Stimulated activated CD4-positive, alpha-beta T cell treated with anti-CD3 and anti-CD28 coated beads, Interleukin-2, amount 100 ng/mL, for 48 hours (primary cell): Measurements from ENCODE around the gene JPT2.

Experiments used
- DNase-seq, 2 donors: peaks; one replicate each; pipeline ENCODE4 v3.0.0-alpha.2; 2020

The JPT2 gene

DNA sequence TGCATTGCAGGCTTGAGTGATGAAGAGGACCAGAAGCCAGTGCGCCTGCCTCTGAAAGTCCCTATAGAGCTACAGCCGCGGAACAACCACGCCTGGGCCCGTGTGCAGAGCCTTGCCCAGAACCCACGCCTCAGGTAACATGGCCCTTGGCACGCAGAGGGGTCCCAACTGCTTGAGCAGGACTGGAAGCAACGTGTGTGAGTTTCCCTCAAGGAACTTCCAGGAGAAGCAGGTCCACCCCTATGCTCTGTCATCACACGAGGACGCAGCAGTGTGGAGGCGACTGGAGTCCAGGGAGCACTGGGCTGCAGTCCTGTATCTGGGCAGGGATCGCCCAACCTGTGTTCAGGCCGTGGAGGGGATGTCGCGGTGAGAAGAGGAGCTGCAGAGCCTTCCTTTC lies 25.1 kb upstream of the JPT2 start:
- DNase-seq, result no peak

DNA sequence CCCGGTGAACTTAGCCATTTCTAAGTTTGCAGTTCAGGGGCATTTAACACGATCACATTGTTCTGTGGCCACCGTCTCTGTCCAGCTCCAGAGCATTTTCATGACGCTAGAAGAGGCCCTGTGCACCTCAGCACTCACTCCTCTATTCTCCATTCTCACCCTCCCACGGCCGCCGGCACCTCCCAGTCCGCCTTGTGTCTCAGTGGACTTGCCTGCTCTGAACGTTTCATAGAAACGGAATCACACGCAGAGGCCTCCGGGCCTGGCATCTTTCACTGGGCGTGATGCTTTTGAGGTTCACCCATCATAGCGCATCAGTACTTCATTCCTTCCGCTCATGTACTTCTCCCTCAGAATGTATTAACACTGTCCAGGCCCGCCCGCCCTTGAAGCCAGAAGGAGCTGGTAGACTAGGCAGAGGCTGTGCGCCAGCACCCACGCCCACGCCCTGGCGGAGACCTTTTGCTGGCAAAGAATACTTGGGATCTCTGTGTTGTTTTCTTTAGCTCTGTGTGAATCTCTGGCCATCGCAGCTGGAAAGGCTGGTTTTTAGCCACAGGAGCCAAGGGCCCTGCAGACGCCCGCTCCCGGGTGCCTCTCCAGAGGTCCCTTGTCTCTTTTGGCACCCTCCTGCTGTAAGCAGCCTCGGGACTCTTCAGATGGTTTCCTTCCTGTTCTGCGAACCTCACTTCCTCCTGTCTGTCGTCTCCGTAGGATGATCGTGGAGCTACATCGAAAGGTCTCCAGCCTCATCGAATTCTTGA lies 23.4 kb upstream of the JPT2 start:
- no peak for DNase-seq

DNA sequence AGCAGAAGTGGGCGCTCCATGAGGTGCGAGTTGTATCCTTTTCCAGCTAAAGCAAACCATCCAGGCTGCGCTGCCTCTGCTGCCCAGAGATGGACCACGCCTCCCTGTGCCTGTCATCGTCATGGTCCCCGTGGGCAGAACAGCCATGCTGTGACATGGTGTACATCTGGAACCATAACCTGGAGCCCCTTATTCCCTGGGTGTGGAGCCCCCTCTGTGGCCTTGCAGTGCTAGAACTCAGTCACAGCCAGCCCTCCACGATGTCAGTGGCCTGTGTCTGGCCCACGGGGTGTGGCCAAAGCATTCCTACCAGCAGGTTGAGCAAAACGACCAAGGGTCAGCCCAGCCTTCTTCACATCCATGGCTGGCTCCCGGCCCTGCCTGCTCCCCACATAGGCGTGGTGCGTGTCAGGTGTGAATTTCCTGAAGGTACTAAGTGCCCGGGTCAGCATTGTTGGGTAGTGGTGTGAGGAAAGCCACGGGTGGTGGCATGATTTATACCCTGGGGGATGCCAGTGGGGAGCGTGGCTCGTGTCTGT lies 22.7 kb upstream of the JPT2 start:
- DNase-seq, result no peak

DNA sequence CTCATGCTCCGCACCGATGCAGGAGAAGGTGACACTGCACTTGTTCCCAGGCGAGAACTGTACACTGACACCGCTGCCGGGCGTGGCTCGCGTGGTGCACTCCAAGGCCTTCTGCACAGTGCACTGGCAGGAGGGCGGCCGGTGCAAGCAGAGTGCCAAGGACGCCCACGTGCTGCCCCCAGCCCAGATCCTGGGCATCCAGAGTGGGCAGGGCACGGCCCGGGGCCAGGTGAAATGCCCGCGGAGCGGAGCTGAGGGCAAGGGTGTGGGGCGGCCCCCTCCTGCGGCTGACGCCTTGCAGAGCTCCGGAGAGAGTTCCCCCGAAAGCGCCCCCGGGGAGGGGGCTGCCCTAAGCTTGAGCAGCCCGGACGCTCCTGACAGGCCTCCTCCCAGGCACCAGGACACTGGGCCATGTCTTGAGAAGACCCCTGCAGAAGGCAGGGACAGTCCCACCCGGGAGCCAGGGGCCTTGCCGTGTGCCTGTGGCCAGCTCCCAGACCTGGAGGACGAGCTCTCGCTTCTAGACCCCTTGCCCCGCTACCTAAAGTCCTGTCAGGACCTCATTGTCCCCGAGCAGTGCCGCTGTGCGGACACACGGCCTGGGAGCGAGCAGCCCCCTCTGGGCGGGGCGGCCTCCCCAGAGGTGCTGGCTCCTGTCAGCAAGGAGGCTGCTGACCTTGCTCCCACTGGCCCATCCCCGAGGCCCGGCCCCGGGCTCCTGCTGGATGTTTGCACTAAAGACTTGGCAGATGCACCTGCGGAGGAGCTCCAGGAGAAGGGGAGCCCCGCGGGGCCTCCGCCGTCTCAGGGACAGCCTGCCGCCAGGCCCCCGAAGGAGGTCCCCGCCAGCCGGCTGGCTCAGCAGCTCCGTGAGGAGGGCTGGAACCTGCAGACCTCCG lies 21.9 kb upstream of the JPT2 start:
- no peak for DNase-seq

DNA sequence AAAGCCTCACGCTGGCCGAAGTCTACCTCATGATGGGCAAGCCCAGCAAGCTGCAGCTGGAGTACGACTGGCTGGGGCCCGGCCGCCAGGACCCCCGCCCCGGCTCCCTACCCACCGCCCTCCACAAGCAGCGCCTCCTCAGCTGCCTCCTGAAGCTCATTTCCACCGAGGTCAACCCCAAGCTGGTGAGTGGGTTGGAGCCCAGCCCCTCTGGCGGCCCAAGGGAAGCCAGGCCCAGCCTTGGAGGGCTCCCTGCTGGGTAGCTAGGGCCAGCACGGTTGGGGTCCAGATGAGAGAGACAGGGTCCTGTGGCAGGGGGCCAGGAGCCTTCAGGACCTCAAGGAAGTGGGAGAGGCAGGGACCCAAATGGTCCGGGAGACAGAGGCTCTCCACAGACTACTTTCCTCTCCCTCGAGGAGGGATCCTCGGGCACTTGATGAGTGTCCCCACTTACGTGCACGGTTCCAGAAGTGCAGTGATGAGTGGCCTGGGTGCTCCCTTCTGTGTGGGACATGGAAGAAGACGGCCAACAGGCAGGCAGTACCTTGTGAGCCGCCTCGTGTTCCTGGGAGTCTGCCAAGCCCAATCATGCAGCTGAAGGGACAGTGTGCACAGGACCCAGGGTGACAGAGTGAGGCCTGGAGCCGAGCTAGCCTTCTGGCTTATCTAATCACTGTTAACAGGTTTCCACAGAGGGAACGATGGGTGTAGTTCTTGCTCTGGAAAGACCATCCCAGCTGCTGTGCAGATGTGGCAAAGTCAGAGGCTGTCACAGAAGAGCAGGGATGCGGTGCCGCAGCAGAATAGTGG lies 21.1 kb upstream of the JPT2 start:
- no peak for DNase-seq

DNA sequence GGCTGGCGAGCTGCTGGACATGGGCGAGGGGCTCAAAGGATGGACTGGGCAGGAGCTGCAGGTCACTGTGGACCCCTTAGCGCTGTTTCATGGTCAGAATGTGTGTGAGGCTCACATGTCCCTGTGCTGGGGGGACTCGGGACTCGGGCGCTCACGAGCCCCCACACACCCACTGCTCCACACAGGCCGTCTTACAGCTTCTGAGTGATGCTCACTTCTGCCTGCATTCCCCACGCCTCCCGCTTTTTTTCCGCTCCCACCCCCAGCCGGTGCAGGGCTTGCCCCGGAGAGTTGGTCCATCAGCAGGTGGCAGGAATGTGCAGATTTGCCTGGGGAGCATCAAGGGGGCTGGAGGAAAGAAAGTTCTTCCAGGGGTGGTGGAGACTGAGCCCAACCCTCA lies 20.2 kb upstream of the JPT2 start:
- DNase-seq, result no peak

DNA sequence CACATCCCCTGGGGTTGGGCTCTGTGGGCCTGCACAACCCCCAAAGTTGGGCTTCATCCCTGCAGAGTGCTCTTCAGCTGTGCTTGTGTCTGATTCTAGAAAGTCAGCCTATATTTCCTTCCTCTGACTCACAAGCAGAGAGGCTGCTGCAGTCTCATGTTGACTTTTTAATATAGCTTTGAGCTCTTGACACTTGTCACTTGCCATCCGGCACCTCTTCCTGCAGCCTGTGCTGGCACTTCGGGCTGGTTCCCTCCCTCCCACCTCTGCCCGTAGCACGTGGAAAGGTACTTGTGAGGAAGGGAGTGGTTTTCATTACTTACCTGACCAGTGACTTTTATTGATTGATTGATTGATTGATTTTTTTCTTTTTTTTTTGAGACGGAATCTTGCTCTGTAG lies 19.0 kb upstream of the JPT2 start:
- no peak for DNase-seq

DNA sequence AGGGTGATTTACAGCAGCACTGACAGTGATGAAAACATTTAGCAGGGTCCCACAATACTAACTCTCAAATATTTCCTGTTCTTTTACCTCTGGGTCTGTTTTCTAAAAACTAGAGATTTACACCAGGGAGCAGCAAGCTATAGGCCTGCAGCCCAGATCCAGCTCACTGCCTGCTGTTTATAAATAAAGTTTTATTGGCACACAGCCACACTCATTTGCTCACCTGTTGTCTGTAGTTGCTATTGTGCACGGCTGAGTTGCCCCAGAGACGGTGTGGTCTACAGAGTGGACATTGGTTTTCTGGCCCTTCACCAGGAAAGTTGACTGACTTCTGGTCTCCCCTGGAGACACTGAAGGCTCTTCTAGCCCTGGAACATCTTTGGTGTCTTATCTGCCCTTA lies 16.3 kb upstream of the JPT2 start:
- DNase-seq, result no peak

DNA sequence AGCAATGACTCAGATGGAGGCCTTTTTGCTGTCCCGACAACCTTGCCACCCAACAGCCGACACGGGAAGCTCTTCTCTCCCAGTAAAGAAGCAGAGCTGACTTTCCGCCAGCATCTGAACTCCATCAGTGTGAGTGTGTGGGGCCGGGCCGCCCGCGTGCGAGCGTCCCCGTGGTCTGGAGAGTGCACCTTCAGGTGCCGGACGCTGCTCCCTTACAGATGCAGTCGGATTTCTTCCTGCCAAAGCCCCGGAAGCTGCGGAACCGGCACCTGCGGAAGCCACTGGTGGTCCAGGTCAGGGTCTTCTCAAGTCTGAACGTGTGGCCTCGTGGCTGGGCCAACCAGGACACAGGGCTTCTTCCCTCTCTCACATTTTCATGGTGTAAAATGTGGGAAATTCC lies 15.5 kb upstream of the JPT2 start:
- DNase-seq, result no peak

DNA sequence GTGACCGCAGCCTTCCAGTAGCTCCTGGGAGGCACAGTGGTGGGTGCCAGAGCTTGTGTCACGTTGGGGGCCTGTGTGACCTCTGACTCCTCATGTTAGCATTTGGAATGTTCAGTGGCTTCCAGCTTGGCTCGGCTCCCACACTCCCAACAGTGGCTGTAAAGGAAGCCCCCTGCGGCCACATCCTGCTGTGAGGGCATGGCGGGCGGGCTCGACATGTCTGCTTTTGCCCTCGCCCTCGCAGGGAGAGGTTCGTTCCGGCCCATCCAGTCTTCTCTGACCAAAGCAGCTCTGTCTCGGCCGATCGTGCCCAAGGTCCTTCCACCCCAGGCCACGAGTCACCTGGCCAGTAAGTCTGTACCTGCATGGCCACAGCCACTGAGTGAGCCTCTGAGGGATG lies 12.2 kb upstream of the JPT2 start:
- DNase-seq, result no peak

DNA sequence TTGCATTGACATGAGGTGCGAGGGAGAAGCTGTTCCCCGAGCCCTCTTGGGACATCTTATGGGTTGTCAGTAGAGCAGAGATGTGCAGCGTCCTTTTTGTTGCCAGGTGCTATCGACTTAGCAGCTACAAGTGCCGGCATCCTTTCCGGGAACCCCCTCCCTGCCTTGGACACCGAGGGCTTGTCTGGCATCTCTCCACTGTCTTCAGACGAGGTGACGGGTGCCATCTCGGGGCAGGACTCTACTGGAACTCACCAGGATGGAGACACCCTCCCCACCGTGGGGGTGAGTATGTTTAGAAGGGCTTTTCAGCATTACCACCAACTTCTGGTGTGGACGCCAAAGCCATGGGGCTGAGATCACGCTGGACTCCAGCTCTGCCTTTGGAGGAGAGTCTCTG lies 11.8 kb upstream of the JPT2 start:
- no peak for DNase-seq

DNA sequence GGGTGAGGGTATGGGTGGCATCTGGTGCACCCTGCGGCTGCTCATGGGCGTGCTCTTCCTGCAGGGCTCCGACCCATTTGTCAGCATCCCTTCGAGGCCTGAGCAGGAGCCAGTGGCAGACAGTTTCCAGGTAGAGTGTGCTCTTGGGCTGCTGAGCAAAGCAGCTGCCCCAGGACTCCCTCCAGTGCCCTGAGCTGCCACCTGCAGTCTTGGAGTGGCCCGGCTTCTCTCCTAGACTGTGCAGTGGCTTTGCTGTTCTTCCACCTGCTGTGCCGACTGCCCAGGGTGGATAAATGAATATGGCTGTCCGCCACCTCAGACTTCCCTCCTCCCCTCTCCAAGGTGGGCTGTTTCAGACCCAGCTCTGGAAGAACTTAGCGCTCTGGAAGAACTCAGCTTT lies 10.8 kb upstream of the JPT2 start:
- DNase-seq, result no peak

DNA sequence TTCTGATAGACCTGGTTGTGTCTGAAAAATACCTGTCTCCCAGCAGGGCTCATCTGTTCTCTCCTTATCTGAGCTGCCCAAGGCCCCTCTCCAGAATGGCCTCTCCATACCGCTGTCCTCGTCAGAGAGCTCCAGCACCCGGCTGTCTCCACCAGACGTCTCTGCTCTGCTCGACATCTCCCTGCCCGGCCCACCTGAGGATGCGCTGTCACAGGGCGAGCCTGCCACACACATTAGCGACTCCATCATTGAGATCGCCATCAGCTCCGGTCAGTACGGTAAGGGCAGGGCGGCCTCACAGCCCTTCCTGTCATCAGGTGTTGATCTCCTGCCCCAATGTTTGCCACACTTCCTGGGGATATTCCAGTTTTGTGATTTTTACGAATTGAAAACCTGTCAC lies 10.2 kb upstream of the JPT2 start:
- no peak for DNase-seq

DNA sequence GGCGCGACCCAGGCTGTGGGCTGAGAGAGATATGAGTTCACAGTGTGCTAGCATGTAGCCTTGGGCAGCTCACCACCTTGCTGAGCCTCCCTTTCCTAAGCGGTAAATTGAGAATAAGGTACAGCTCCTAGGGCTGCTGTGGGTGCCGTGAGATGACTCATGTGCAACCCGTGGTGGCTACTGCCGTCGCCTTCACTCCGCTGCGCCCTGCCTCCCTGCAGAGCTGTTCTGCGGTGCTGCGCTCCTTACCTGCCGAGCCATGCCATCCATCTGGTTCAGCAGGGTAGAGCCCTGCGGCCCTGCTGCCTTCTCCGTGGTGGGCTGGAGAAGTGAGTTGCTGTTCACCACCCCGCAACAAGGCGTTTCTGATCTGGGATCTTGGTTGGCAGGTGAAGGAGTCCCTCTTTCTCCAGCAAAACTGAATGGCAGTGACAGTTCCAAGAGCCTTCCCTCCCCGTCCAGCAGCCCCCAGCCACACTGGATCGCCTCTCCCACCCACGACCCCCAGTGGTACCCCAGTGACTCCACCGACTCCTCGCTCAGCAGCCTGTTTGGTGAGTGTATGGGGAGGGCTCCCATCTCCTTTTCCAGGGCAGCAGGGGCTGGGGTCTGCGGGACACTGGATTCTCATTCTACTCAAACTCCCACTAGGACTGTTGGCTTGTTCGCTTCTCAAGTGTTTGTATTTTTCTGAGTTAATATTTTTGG lies 9.3 kb upstream of the JPT2 start:
- no peak for DNase-seq

DNA sequence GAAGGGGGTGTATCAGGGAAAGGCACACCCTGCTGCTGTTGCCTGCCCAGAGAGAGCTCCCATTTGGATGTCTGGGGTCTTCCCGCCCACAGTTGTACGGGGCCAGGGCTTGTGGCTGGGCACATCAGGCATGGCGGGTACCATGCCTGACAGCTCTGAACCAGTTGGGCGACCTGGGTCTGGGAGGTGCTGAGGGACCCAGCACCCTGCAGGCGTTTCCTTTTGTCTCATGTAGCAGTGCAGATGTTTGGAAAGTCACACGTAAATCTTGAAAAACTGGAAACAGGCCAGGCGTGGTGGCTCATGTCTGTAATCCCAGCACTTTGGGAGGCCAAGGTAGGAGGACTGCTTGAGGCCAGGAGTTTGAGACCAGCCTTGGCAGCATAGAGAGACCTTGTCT lies 8.4 kb upstream of the JPT2 start:
- DNase-seq, result no peak

DNA sequence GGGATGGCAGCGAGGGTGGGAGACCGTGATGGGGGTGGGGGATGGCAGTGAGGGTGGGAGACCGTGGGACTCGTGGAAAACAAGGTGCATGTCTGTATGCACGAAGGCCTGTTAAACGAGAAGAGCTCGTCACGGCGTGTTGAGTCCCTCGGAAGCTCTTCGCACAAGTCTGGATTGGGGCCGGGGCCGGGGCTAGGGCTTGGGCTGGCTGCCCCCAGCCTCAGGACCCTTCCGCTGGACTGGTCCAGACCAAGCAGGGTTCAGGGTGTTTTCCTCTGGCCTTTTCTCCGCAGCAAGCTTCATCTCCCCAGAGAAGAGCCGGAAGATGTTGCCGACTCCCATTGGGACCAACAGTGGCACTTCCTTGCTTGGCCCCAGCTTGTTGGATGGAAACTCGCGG lies 7.7 kb upstream of the JPT2 start:
- DNase-seq, result no peak

DNA sequence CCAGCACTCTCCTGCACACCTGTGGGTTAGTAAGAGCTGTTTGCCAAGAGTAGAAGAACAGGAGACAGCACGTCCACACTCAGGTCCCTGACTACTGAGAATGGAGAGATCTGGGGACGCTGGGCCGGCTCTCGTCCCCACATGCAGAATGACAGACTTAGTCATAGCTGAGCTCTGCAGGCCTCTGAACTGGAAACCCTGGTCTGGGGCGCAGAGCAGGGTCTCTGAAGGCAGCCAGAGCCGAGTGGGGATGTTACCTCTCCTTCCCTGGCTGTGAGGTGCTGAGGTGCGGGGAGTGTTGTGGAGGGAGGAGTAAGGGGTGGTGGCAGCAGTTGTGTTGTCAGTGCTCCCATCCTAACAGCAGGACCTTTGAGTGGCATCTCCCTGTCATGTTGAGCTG lies 7.2 kb upstream of the JPT2 start:
- DNase-seq, result no peak

DNA sequence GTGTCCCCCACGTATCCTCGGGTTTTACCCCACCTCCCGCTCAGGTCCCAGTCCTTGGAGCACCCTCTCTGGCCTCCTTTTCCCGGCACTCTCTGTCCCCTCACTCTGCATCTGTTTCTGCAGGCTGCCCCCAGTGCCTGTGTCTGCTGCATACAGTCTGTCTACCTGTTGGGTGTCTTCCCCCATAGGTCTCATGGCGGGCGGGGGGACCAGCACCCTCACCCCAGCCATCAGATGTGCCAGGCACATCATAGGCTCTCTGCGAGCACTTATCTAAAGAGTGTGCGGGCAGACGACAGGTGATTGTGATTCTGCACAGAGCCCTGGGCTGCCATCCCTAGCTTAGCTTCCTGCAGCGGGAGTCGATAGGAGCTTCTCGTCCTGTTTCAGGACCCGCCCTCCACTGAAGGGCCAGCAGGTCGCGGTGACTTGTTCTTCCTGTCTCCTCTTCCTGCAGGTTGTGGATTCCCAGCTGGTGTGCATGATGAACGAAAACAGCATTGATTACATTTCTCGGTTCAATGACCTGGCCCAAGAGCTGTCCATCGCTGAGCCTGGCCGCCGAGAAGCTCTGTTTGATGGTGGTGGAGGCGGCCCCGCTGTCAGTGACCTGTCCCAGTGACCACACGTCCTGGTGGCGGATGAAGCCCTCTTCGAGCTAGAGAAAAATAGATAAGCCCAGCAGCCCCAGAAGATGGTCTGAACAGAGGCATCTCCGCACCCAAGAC lies 4.5 kb upstream of the JPT2 start:
- no peak for DNase-seq

DNA sequence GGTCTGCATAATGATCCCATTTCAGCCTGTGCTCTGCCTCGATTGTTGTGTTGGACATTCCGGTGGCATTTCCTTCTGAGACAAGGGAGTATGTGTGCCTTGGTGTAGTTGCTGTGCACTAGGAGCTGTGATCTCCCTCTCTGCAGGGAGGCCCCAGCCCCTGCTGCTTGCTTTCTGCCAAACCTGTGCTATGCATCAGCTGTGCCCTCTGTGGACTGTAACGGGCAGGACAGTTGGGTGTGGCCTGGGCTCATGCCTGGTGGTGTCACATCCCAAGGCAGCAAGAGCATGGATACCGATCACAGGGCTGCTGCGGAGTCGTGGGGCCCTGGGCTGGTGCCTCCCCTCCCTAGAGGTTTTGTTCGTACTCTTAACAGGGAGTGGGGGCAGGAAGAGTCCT lies 3.8 kb upstream of the JPT2 start:
- no peak for DNase-seq

DNA sequence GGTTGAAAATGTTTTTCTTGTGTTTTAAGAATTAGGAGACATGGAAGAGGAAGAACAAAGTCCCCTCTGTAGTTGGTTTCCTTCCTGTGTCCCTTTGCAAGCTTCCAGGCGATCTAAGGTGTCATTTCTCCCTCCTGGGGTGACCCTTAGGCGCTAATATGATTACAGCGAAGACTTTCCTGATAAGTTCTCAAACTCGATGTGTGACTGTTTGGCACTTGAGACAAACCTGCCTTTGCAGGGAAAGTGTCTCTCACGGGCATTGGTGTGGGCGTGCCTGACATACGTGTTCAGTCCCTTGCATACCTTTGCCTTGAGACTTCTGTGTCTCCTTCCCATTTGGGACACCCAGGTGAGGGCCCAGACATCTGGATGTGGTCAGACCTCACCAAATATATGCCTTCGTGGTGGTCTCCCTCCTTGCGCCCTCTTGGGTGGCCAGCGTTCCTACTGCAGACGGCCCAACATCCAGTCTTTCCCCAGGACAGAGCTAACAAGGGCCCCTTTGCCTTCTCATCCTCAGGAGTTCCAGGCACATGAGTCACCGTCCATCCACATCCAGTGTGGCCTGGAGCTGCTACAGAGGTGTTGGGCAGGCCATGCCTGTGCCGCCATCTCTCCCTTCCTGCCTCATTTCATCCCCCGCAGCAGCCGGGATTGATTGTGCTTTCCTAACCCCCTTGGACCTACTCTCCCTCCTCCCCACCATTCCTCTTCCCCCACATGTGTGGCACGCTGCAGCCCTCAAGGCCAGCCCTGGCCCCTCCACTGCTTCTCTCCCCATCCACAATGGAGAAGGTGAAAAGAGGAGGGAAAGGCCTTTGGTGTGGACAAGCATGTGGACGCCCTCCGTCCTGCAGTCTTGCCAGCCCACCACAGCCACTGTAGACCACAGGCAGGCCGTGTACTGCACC lies 3.1 kb upstream of the JPT2 start:
- no peak for DNase-seq

DNA sequence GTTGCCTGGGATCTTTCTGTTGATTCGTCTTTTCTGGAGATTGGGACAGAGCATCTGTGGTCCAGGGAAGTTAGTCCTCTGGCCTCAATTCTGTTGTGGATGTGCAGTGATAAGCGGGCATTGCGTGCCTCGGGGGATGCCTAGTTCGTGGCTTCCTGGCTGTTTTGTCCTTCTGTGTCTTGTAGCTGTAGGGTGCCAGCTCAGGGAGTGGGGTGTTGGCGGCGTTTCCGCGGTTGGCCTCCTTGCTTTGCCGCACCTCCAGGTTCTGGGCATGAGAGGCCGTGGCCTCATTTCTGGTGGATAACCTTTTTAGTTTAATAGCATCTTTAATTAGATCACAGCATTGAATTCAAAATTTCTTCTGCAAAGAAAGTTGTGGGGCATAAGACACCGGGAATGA lies 1.4 kb upstream of the JPT2 start:
- DNase-seq, result no peak
